Activated naive CD8-positive, alpha-beta T cell treated with anti-CD3 and anti-CD28 coated beads, Interleukin-2, amount 10 ng/mL, durations not matched to agents 7 days and 5 days (primary cell): Measurements from ENCODE around the gene RMRP. TPM values are rescaled to one million over a fixed set of nuclear protein-coding genes. Genes with fewer than 3 reads are reported as not detected.

ENCODE experiments used
- ATAC-seq: fragments of 150-1000 bp; cut with Tn5 transposase; one replicate; pipeline ENCODE4 v1.10.0; 2021; ENCODE audit warnings: low read depth, moderate library complexity
- POLR2A ChIA-PET: fragments of 350-600 bp; sonication (Branson Sonifier 250); formaldehyde crosslinking; loops from one replicate; lab custom pipeline; 2021; ENCODE audit warnings: antibody characterized with exemption; lab: Charles Lee
- DNase-seq: peaks from one replicate; pipeline ENCODE4 v3.0.0; 2021
- H3K27ac Mint-ChIP-seq: one replicate; pipeline ENCODE4 v1.8.0; 2022; ENCODE audit warnings: mild to moderate bottlenecking, mixed read lengths
- H3K27me3 Mint-ChIP-seq: one replicate; pipeline ENCODE4 v1.8.0; 2022; ENCODE audit warnings: mild to moderate bottlenecking, moderate library complexity, mixed read lengths
- H3K36me3 Mint-ChIP-seq: one replicate; pipeline ENCODE4 v1.8.0; 2021; ENCODE audit warnings: mild to moderate bottlenecking, mixed read lengths
- H3K4me1 Mint-ChIP-seq: one replicate; pipeline ENCODE4 v1.8.0; 2021; ENCODE audit warnings: mixed read lengths
- H3K4me3 Mint-ChIP-seq: one replicate; pipeline ENCODE4 v1.8.0; 2022; ENCODE audit warnings: mild to moderate bottlenecking, moderate library complexity, mixed read lengths
- H3K9me3 Mint-ChIP-seq: one replicate; pipeline ENCODE4 v1.8.0; 2021; ENCODE audit warnings: mixed read lengths
- total RNA-seq, 2 experiments: library from RNA; stranded (reverse); gene quantifications; one replicate each; pipeline ENCODE4 v1.2.3, GENCODE V29; 2021

The RMRP gene
- total RNA-seq, result over 10,000 TPM; 10,447 to 10,452 TPM

DNA sequence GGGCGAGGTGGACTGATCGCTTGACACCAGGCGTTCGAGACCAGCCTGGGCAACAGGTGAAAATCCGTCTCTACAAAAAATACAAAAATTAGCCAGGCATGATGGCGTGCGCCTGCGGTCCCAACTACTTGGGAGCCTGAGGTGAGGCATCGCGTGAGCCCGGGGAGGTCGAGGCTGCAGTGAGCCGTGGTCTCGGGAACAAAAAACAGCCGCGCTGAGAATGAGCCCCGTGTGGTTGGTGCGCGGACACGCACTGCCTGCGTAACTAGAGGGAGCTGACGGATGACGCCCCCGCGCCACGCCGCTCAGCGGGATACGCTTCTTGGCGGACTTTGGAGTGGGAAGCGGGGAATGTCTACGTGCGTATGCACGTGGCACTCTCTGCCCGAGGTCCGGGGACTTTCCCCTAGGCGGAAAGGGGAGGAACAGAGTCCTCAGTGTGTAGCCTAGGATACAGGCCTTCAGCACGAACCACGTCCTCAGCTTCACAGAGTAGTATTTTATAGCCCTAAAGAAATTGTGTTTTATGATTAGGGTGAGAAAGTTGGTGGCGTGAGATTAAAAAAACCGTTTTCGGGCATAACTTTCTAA, at the start of gene RMRP:
TSS of gene RMRP (minus strand) at position 474 of the 591 bp plus-strand sequence.
- Mint-ChIP-seq H3K27me3 (no peaks in the 10 kb centered on the region), H3K4me3 (peak within 1 kb of the TSS; percentile 92), H3K27ac (peak within 1 kb of the TSS; percentile 98), H3K9me3 (no peaks in the 10 kb centered on the region), H3K4me1 (peaks cover 57% of the 10 kb centered on the region), H3K36me3 (peaks cover 32% of the 10 kb centered on the region)
- ATAC-seq, result peak; percentile 90
- POLR2A ChIA-PET, result interaction anchor here (0.7 to 10.6 kb wide), 16 partner anchors 9 to 99 kb away, joined by 3 to 214 read pairs (median 6); partner anchors contain the start of genes CD72, CREB3, GBA2 and RGP1
- DNase-seq, result peak; percentile 84

DNA sequence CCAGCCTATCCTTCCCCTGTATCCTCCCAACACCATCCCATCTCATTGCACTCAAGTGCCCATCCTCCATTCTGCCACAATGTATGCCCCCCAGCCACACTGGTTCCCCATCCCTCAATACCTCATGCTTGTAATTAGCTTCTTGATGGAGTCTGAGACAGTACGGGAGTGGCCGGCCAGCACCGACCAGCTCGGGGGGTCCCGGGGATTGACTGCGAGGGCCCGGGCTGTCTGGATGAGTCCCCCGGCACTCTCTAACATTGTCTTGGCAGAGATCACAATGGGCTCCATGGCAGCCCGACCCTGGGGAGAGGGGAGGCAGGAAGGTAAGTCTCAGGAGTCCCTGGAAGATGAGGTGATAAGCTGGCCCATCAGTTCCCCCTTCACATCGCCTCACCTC, 49.1 kb upstream of the RMRP start:
- POLR2A ChIA-PET, result no interaction called here
- H3K9me3 Mint-ChIP-seq, result no peaks in the 10 kb centered on the region
- DNase-seq (no peak), ATAC-seq (no peak)
- no peak overlapping the region for H3K27ac Mint-ChIP-seq
- H3K4me3 Mint-ChIP-seq, result no peak overlapping the region
- peaks cover 55% of the 10 kb centered on the region for H3K36me3 Mint-ChIP-seq
- H3K27me3 Mint-ChIP-seq, result no peaks in the 10 kb centered on the region
- no peaks in the 10 kb centered on the region for H3K4me1 Mint-ChIP-seq

DNA sequence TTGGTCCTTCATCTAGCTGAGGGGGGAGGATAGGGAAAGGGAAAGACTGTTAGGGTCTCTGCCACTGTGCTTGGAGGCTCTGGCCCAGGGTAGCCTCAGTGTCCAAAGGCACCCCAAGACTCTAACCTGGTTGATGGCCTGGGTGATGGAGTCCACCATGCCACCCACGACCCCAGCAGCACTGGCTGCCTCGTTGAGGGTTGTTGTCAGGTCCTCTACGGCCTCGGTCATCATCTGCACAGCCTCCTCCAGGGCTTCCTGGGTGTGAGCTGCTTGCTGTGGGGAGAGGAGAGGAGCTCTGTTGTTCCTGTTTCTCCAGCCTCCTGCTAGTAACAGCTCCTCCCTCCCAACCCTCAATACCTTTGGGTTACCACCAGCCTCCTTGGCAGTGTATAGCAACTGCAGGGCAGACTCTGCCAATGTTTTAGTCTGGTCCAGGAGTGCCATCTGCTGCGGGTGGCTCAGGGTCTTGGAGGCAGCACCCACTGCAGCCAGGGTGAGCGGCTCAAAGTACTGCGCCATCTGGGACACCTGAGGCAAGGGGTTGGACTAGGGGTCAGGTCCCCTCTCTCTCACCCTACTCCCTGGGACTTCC, 48.1 kb upstream of the RMRP start:
- ATAC-seq, result peak; percentile 22
- POLR2A ChIA-PET, result no interaction called here
- H3K27ac Mint-ChIP-seq, result no peak overlapping the region
- no peaks in the 10 kb centered on the region for H3K9me3 Mint-ChIP-seq
- no peaks in the 10 kb centered on the region for H3K27me3 Mint-ChIP-seq
- H3K36me3 Mint-ChIP-seq, result peaks cover 52% of the 10 kb centered on the region
- no peaks in the 10 kb centered on the region for H3K4me1 Mint-ChIP-seq
- no peak overlapping the region for H3K4me3 Mint-ChIP-seq
- DNase-seq, result no peak

DNA sequence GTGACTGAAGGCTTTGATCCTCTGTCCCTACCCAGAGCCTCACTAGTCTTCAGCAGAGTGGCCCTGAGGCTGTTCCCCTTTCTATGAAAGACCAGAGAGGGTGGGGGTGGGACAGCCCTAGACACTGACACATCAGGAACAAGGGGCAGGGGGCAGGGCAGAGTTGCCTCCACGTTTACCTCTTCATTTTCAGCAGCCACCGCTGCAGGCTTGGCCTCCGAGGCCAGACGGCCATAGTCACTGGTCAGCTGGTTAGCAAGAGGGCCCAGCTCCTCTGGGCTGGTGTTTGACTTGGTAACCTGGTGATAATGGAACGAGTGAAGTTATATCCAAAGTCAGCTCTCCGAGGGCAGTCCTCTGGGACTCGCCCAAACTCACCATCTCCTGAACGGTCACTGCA, 47.6 kb upstream of the RMRP start:
- no peaks in the 10 kb centered on the region for H3K4me1 Mint-ChIP-seq
- H3K27ac Mint-ChIP-seq, result no peak overlapping the region
- POLR2A ChIA-PET, result interaction anchor here (1.3 kb wide), 1 partner anchor 9 kb away, joined by 3 read pairs; no protein-coding TSS in a partner anchor

DNA sequence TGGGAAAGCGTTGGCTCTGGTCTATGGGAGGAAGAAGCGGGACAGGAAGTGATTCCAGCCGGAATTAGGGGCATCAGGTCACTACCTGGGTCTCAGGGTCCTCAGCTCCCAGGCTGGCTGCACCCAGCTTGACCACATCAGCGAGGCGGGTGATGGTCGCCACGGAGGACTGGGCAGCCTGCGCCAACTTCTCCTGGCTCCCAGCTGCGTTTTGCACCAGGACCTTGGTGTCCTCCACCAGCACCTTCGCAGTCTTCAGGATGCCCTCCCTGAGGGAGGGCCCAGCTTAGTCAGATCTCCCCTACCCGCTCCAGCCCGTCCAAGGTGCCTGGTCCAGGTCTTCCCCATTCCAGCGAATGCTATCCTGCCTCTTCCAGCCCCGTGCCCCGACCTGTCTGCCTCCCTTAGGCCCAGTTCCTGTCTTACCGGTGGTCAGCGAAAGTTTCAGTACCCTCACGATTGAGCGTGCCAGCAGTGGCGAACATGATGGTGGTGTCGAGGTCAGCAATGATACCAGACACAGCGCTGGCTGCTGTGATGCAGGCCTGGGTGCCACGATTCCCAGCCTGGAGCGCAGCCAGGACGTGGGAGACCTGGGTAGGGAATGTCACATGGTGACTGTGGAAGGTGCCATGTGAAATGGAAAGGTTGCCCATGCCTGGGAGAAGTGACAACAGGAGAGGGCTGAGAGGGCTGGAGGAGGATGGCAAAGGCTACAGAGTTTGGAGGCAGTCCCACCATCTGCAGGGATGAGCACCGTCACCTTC, 46.3 kb upstream of the RMRP start:
- POLR2A ChIA-PET, result interaction anchor here (1.3 kb wide), 1 partner anchor 8 kb away, joined by 3 read pairs; no protein-coding TSS in a partner anchor
- Mint-ChIP-seq H3K4me1 (no peaks in the 10 kb centered on the region), H3K4me3 (no peak overlapping the region), H3K27ac (no peak overlapping the region), H3K27me3 (no peaks in the 10 kb centered on the region), H3K36me3 (peaks cover 41% of the 10 kb centered on the region), H3K9me3 (no peaks in the 10 kb centered on the region)
- no peak for ATAC-seq
- DNase-seq, result no peak

More for the DNA sequence above, 47.6 kb upstream of the RMRP start:
- Mint-ChIP-seq H3K9me3 (no peaks in the 10 kb centered on the region), H3K27me3 (no peaks in the 10 kb centered on the region), H3K36me3 (peaks cover 47% of the 10 kb centered on the region), H3K4me3 (no peak overlapping the region)
- DNase-seq (no peak), ATAC-seq (no peak)

DNA sequence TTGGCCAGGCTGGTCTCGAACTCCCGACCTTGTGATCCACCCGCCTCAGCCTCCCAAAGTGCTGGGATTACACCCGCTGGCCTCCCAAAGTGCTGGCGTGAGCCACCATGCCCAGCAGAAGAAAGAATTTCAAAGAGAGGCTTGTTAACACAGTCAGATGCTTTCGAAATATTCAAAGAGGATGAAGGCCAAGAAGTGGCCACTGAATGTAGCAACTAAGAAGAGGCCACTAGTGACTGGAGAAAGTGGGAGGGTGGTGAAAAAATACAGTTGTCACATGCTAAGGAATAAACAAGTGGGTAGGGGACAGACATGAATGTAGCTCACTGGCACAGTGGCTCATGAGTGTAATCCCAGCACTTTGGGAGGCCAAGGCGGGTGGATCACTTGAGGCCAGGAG, 44.9 kb upstream of the RMRP start:
- POLR2A ChIA-PET, result no interaction called here
- DNase-seq (no peak), ATAC-seq (no peak)
- H3K9me3 Mint-ChIP-seq, result no peaks in the 10 kb centered on the region
- peaks cover 36% of the 10 kb centered on the region for H3K36me3 Mint-ChIP-seq
- no peak overlapping the region for H3K27ac Mint-ChIP-seq
- H3K27me3 Mint-ChIP-seq, result no peaks in the 10 kb centered on the region
- H3K4me1 Mint-ChIP-seq, result no peaks in the 10 kb centered on the region
- no peak overlapping the region for H3K4me3 Mint-ChIP-seq

DNA sequence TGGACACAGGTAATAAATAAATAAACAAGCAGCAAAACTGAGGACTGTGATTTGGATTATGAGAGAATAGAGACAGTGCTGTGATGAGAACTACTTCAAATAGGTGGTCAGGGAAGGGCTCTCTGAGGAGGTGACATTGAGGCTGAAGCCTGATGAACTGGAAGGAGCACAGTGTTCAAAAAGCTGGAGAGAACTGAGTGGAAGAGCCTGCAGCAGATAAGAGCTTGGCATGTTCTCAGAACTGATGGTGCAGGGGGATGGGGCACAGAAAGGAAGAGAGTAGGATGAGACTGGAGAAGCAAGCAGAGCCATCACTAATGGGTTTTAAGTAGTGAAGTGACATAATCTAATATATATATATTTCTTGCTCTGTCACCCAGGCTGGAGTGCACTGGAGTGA, 43.1 kb upstream of the RMRP start:
- Mint-ChIP-seq H3K4me3 (no peak overlapping the region), H3K9me3 (no peaks in the 10 kb centered on the region), H3K27me3 (no peaks in the 10 kb centered on the region), H3K27ac (no peak overlapping the region), H3K4me1 (peaks cover 5% of the 10 kb centered on the region), H3K36me3 (peaks cover 34% of the 10 kb centered on the region)
- POLR2A ChIA-PET, result no interaction called here
- DNase-seq (no peak), ATAC-seq (no peak)

DNA sequence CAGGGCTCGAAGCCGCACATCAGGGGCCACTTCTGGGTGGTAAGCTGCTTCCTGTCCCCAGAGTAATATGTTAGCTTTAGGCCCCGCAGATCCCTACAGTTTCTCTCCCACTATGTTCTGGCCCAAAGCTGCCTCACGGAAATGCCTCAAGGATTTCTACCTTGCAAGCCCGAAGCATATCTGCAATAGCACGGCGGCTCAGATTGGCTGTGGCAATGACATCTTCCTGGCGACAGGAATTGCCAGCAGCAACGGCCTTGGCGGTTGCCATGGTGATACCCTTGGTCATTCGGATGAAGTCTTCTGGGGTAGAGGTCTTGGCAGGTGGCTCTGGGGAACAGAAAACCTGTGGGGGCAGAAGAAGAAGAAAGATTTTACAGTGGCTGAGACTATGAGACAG, 42.2 kb upstream of the RMRP start:
- no peak for ATAC-seq
- Mint-ChIP-seq H3K4me1 (peaks cover 5% of the 10 kb centered on the region), H3K27me3 (no peaks in the 10 kb centered on the region), H3K27ac (no peak overlapping the region), H3K36me3 (peaks cover 34% of the 10 kb centered on the region), H3K9me3 (no peaks in the 10 kb centered on the region), H3K4me3 (no peak overlapping the region)
- DNase-seq, result no peak
- POLR2A ChIA-PET, result no interaction called here

DNA sequence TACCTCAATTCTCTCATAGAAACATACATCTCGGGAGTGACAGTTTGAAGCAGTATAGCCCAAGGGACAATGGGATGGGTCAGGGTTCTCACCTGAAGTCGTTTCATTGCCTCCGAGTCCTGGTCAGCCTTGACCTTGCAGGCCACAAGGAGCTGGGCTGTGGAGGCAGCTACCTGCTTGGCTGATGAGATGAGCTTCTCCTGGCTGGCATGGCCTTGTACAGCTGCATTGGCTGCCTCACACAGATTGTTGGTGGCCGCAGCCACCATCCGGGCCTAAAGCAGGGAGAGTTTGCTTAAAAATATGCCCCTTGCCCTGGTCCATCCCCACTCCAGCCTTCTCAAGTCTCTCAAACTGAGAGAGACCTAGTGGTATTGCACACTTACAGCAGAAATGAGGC, 40.4 kb upstream of the RMRP start:
- Mint-ChIP-seq H3K4me3 (no peak overlapping the region), H3K36me3 (peaks cover 24% of the 10 kb centered on the region), H3K27ac (no peak overlapping the region), H3K9me3 (no peaks in the 10 kb centered on the region), H3K27me3 (no peaks in the 10 kb centered on the region), H3K4me1 (peaks cover 5% of the 10 kb centered on the region)
- POLR2A ChIA-PET, result no interaction called here
- DNase-seq, result no peak
- no peak for ATAC-seq

DNA sequence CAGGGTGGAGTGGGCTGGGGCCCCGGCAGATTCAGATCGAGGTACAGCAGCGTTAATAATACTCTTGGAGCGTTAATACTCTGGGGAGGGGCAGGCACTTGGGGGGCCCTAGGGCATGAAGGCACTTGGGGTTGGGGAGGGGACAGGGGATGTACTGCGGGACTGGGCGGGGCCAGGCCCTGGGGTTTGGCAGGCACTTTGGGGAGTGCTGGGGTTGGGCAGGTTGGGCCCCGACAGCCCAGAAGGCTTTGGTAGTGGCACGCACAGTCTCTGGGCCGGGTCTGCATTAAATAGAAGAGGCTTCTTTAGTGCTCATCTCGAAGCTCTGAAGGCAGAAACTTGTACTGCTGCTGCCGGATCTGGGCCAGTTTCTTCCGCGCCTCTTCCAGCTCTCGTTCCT, 39.7 kb upstream of the RMRP start:
- Mint-ChIP-seq H3K4me3 (no peak overlapping the region), H3K27me3 (no peaks in the 10 kb centered on the region), H3K36me3 (peaks cover 18% of the 10 kb centered on the region), H3K9me3 (no peaks in the 10 kb centered on the region), H3K4me1 (peaks cover 5% of the 10 kb centered on the region), H3K27ac (no peak overlapping the region)
- ATAC-seq (no peak), DNase-seq (no peak)
- POLR2A ChIA-PET, result interaction anchor here (1.4 to 1.6 kb wide), 3 partner anchors 34 to 51 kb away, joined by 4 to 9 read pairs (median 5); partner anchors contain the start of genes CREB3 and TLN1

DNA sequence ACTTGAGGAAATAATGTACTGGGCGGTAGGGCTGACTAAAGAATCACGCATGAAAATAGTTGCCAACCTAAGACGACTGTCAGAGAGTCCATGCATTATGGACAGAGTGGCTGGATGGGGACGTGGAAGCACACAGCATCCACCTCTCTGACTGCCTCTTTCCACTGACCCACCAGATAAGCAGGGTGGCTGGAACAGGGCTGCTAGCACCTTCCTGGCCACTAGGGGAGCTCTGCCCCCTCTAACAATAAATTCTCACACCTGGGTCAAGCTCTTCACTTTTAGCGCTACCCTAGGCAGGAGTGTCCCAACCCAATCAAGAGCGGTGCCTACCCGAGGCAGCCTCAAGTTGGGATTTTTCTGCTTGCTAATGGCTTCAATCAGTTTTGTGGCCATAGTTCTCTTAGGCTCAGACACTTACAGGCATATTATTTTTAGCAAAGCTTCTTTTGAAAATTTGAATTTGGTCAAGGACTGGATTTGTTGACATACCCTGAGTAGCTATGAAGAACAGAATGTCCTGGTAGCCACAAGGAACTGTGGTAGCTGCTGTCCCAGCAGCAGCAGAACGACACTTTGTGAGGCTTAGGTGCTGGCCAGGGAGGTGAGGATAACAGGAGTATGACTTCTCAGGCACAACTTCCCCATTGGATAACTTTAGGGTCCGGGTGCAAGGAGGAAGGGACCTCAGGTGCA, 38.8 kb upstream of the RMRP start:
- H3K27me3 Mint-ChIP-seq, result no peaks in the 10 kb centered on the region
- H3K9me3 Mint-ChIP-seq, result no peaks in the 10 kb centered on the region
- peak; percentile 81 for ATAC-seq
- POLR2A ChIA-PET, result interaction anchor here (0.6 to 1.6 kb wide), 9 partner anchors 8 to 93 kb away, joined by 3 to 9 read pairs (median 5); partner anchors contain the start of genes ARHGEF39, CREB3, GBA2 and RGP1
- no peak overlapping the region for H3K27ac Mint-ChIP-seq
- H3K4me1 Mint-ChIP-seq, result peaks cover 9% of the 10 kb centered on the region
- H3K36me3 Mint-ChIP-seq, result peaks cover 18% of the 10 kb centered on the region
- H3K4me3 Mint-ChIP-seq, result no peak overlapping the region
- DNase-seq, result peak; percentile 55

DNA sequence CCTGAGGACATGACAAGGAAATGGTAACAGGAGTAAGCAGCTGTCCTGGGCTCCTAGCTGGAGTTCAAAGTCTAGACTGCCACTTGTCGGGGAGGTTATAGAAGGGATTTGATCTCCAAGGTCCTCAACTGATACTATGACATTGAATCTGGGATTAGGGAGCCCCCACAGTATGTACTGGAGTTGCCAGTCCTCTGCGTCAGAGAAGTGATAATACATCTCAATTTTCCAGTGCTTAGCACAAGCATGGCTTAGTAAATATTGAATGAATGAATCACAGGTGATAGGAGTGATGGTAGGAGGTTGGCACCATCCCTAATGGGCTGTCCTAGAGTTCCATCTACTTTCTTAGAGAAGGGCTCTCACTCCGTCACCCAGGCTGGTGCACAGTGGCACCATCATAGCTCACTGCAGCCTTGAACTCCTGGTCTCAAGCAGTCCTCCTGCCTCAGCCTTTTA, 38.2 kb upstream of the RMRP start:
- Mint-ChIP-seq H3K27ac (no peak overlapping the region), H3K4me1 (peaks cover 9% of the 10 kb centered on the region), H3K36me3 (peaks cover 18% of the 10 kb centered on the region), H3K9me3 (no peaks in the 10 kb centered on the region), H3K4me3 (no peak overlapping the region), H3K27me3 (no peaks in the 10 kb centered on the region)
- ATAC-seq (no peak), DNase-seq (no peak)
- POLR2A ChIA-PET, result interaction anchor here (1.2 to 1.6 kb wide), 7 partner anchors 9 to 84 kb away, joined by 3 to 9 read pairs (median 5); partner anchors contain the start of genes ARHGEF39, CREB3, GBA2 and RGP1
